Psoas muscle (tissue), 8 donors: ENCODE measurements around the gene FOXK2. TPM values are rescaled to one million over a fixed set of nuclear protein-coding genes. Genes with fewer than 3 reads are reported as not detected.

Source experiments
- ATAC-seq, 4 donors: fragments of 200-7000 bp; cut with Tn5 transposase; one replicate each; pipeline ENCODE4 v1.9.1; 2020; ENCODE audit warnings: moderate library complexity in 3 of 4, mild to moderate bottlenecking in 2 of 4
- DNase-seq, 2 donors: peaks; one replicate each; pipeline ENCODE4 v3.0.0-alpha.2; 2020
- H3K27ac ChIP-seq: fragments of 200-600 bp; one replicate; pipeline ENCODE4 v1.8.0; 2022
- H3K27me3 ChIP-seq, 3 donors: fragments of 200-600 bp in 1 of 3; one replicate each; pipeline versions ENCODE4 v1.6.1 to v1.8.0; 2013 to 2022; ENCODE audit warnings: low read length in 2 of 3, mild to moderate bottlenecking in 2 of 3, moderate library complexity in 1 of 3; ENCODE audit not compliant: insufficient read depth in 3 of 3
- H3K36me3 ChIP-seq, 2 donors: fragments of 200-600 bp in 1 of 2; one replicate each; pipeline versions ENCODE4 v1.6.1 to v1.8.0; 2013 to 2022; ENCODE audit warnings: low read depth in 1 of 2, mild to moderate bottlenecking in 1 of 2, moderate library complexity in 1 of 2; ENCODE audit not compliant: insufficient read depth in 1 of 2
- H3K4me1 ChIP-seq: fragments of 200-600 bp; one replicate; pipeline ENCODE4 v1.8.0; 2022
- H3K4me3 ChIP-seq: fragments of 200-600 bp; one replicate; pipeline ENCODE4 v1.8.0; 2022; ENCODE audit warnings: mild to moderate bottlenecking
- H3K9me3 ChIP-seq: fragments of 200-600 bp; one replicate; pipeline ENCODE4 v1.8.0; 2022
- CTCF ChIP-seq: fragments of 200-600 bp; IDR thresholded peaks from one replicate; pipeline ENCODE4 v1.8.0; 2022; ENCODE audit warnings: antibody characterized with exemption
- WGBS, 3 donors: extraction: QIAGEN DNeasy Blood & Tissue Kit; methylation state at CpG; one replicate each; pipeline versions ENCODE4 v1.1.6 to v1.1.7; 2013; 5-methylcytosine and 5-hydroxymethylcytosine counted together
- intact Hi-C, 2 donors: fragments of 100-400 bp; cut with DNase I; formaldehyde crosslinking; loops; one replicate each; pipeline versions ENCODE4 v1.11.0 to v1.14.2; 2022
- polyA plus RNA-seq, 3 donors: library from polyadenylated mRNA; stranded (reverse); fragments of 200-250 nt; gene quantifications; one replicate each; pipeline ENCODE4 v1.2.3, GENCODE V29; 2013
- total RNA-seq, 4 donors: library from RNA; stranded (reverse); fragmentation: NEBNext Ultra II Directional in 2 of 4; extraction: Animal tissue kit (Norgen Biotek cat#: 25700) in 2 of 4; gene quantifications; one replicate each; pipeline versions ENCODE4 v1.2.1 to v1.2.4, GENCODE V29; 2021 to 2023
- donor health status: healthy with polysubstance abuse.
- donor health status: DM: no; HTN: no; CAD: no; lungs with moderate emphysema.
- donor health status: Bipolar disorder and iron deficiency.
- donor health status: healthy.
- donor health status: DM: yes; HTN: yes; CAD: no.
- donor health status: DM: no; HTN: no; CAD: no.
- donor health status: DM: no; HTN: no; CAD: no.
- donor health status: DM: yes; HTN: yes; CAD: no.

FOXK2 gene
- total and polyA plus RNA-seq, 7 donors: 38.9 to 96.4 (median 63.8) TPM

- TF ChIP-seq CTCF: no peak
- intact Hi-C loops: loop anchor here in 1 of 2 donors (5.0 kb wide), 1 partner anchor 62 kb away; no protein-coding TSS in a partner anchor
- 85 to 87% (median 85%) methylated on average over 21 of the region's 21 CpGs for WGBS, 3 donors
- Histone ChIP-seq H3K4me1 (peaks cover 10% of the 10 kb centered on the region), H3K9me3 (no peaks in the 10 kb centered on the region), H3K4me3 (no peak overlapping the region), H3K27ac (no peak overlapping the region), H3K36me3 (peaks cover 0 to 37% of the 10 kb centered on the region in 2 donors), H3K27me3 (no peaks in the 10 kb centered on the region)
- ATAC-seq (no peak), DNase-seq (no peak)
Observed at GRCh38 chr17:82489851-82490511, 29.6 kb upstream of the FOXK2 start.

GRCh38 chr17:82490512-82491195, 28.9 kb upstream of the FOXK2 start:
- DNase-seq (no peak), ATAC-seq (no peak)
- H3K27me3 ChIP-seq: no peaks in the 10 kb centered on the region
- peaks cover 10% of the 10 kb centered on the region for H3K4me1 ChIP-seq
- no peak overlapping the region for H3K27ac ChIP-seq
- no peaks in the 10 kb centered on the region for H3K9me3 ChIP-seq
- 67 to 81% (median 75%) methylated on average over 20 to 25 of the region's 25 CpGs for WGBS, 3 donors
- H3K36me3 ChIP-seq: peaks cover 0 to 31% of the 10 kb centered on the region in 2 donors
- intact Hi-C loops: loop anchor here in 1 of 2 donors (5.0 kb wide), 1 partner anchor 62 kb away; no protein-coding TSS in a partner anchor
- no peak for TF ChIP-seq CTCF
- no peak overlapping the region for H3K4me3 ChIP-seq

GRCh38 chr17:82491196-82491530, 28.4 kb upstream of the FOXK2 start:
- DNase-seq (no peak), ATAC-seq (no peak)
- H3K27me3 ChIP-seq: no peaks in the 10 kb centered on the region
- no peaks in the 10 kb centered on the region for H3K9me3 ChIP-seq
- no peak overlapping the region for H3K4me3 ChIP-seq
- peaks cover 0 to 26% of the 10 kb centered on the region in 2 donors for H3K36me3 ChIP-seq
- intact Hi-C loops: loop anchor here in 1 of 2 donors (5.0 kb wide), 1 partner anchor 61 kb away; no protein-coding TSS in a partner anchor
- peaks cover 10% of the 10 kb centered on the region for H3K4me1 ChIP-seq
- no peak for TF ChIP-seq CTCF
- H3K27ac ChIP-seq: no peak overlapping the region
- 82 to 84% (median 83%) methylated on average over 10 of the region's 10 CpGs for WGBS, 3 donors

- no peaks in the 10 kb centered on the region for H3K9me3 ChIP-seq
- H3K36me3 ChIP-seq: peaks cover 0 to 22% of the 10 kb centered on the region in 2 donors
- H3K27me3 ChIP-seq: no peaks in the 10 kb centered on the region
- WGBS, 3 donors: 87 to 95% (median 91%) methylated on average over 15 of the region's 15 CpGs
- DNase-seq (no peak), ATAC-seq (no peak)
- H3K4me1 ChIP-seq: peaks cover 12% of the 10 kb centered on the region
- H3K27ac ChIP-seq: no peak overlapping the region
- TF ChIP-seq CTCF: no peak
- H3K4me3 ChIP-seq: no peak overlapping the region
- intact Hi-C loops: loop anchor here in 1 of 2 donors (5.0 kb wide), 1 partner anchor 61 kb away; no protein-coding TSS in a partner anchor
Observed at GRCh38 chr17:82491533-82491932, 28.0 kb upstream of the FOXK2 start.
